Neural cell (in vitro differentiated cells): Measurements from ENCODE around the gene HPD.

ENCODE experiments used
- CTCF ChIP-seq: fragments of 450-650 bp; IDR thresholded peaks from 2 replicates; pipeline ENCODE4 v1.5.1; 2014; ENCODE audit warnings: antibody characterized with exemption, mild to moderate bottlenecking, moderate library complexity; ENCODE audit not compliant: poor library complexity, severe bottlenecking
- EP300 ChIP-seq: fragments of 450-650 bp; conservative IDR thresholded peaks from 2 replicates; pipeline ENCODE4 v1.6.1; 2014; ENCODE audit warnings: antibody characterized with exemption, mild to moderate bottlenecking, moderate library complexity; ENCODE audit not compliant: poor library complexity, severe bottlenecking
- EZH2 ChIP-seq: fragments of 200-600, 300-800 bp; shearing (Covaris generic), sonication (generic); IDR thresholded peaks from 2 replicates; pipeline ENCODE4 v1.6.1; 2014; ENCODE audit warnings: antibody characterized with exemption, low read length, borderline replicate concordance, mild to moderate bottlenecking; ENCODE audit not compliant: insufficient read depth, poor library complexity, severe bottlenecking
- MXI1 ChIP-seq: fragments of 450-650 bp; conservative IDR thresholded peaks from 2 replicates; pipeline ENCODE4 v1.6.1; 2014; ENCODE audit warnings: antibody characterized with exemption, mild to moderate bottlenecking; ENCODE audit not compliant: poor library complexity, severe bottlenecking
- POLR2AphosphoS5 ChIP-seq: IDR thresholded peaks from 2 replicates; pipeline ENCODE4 v1.6.1; 2012
- RAD21 ChIP-seq: fragments of 450-650 bp; conservative IDR thresholded peaks from 2 replicates; pipeline ENCODE4 v1.6.1; 2014; ENCODE audit warnings: antibody characterized with exemption, mild to moderate bottlenecking, moderate library complexity
- REST ChIP-seq: IDR thresholded peaks from 2 replicates; pipeline ENCODE4 v1.6.1; 2012; ENCODE audit warnings: borderline replicate concordance
- SMC3 ChIP-seq: fragments of 450-650 bp; conservative IDR thresholded peaks from 2 replicates; pipeline ENCODE4 v1.6.1; 2014; ENCODE audit warnings: antibody characterized with exemption, mild to moderate bottlenecking, moderate library complexity; ENCODE audit not compliant: poor library complexity
- TAF1 ChIP-seq: IDR thresholded peaks from 2 replicates; pipeline ENCODE4 v1.6.1; 2012; ENCODE audit warnings: low read depth

- no peak for TF ChIP-seq CTCF
- TF ChIP-seq SMC3: no peak
- no peak for TF ChIP-seq MXI1
- no peak for TF ChIP-seq EZH2
- no peak for TF ChIP-seq EP300
- TF ChIP-seq POLR2AphosphoS5: no peak
- no peak for TF ChIP-seq TAF1
- TF ChIP-seq REST: no peak
- no peak for TF ChIP-seq RAD21
Observed at GRCh38 chr12:121875582-121875981, 16.9 kb upstream of the HPD start.
